Endometrial microvascular endothelial cells (primary cell): Measurements from ENCODE around the gene UTF1. TPM values are rescaled to one million over a fixed set of nuclear protein-coding genes. Genes with fewer than 3 reads are reported as not detected.

Experiments used
- in situ Hi-C: cut with HindIII; loops from 2 replicates; pipeline ENCODE4 v1.10.0; 2017; ENCODE audit warnings: low sequenced_read_pairs, low pct_unique_long_range_greater_than_20kb; ENCODE audit errors: inconsistent ontology term
- total RNA-seq: library from RNA; depleted of rRNA; stranded (reverse); fragments of >200 nt; gene quantifications from one replicate; pipeline ENCODE4 v1.2.3, GENCODE V29; 2015; ENCODE audit errors: inconsistent ontology term

Gene UTF1
- total RNA-seq, 1 donor from 2014 or later, result not detected

GRCh38 chr10:133270773-133271297, 40.8 kb downstream of the UTF1 start:
- in situ Hi-C loops, result no loop called here

GRCh38 chr10:133271521-133272300, 41.7 kb downstream of the UTF1 start:
- in situ Hi-C loops, result no loop called here

- in situ Hi-C loops, result no loop called here
Measured at GRCh38 chr10:133272301-133272963, 42.4 kb downstream of the UTF1 start.

GRCh38 chr10:133272964-133273420, 43.0 kb downstream of the UTF1 start:
- in situ Hi-C loops, result no loop called here

- in situ Hi-C loops, result no loop called here
Measured at GRCh38 chr10:133273534-133274143, 43.6 kb downstream of the UTF1 start.

GRCh38 chr10:133274751-133275683, 45.0 kb downstream of the UTF1 start:
- in situ Hi-C loops, result no loop called here

GRCh38 chr10:133275684-133276092, 45.7 kb downstream of the UTF1 start:
- in situ Hi-C loops, result no loop called here

- in situ Hi-C loops, result no loop called here
Measured at GRCh38 chr10:133276100-133276434, 46.0 kb downstream of the UTF1 start.

GRCh38 chr10:133276435-133277201, 46.6 kb downstream of the UTF1 start, which contains the start of gene ADAM8:
TSS of gene ADAM8 (minus strand) at chr10:133276868. CDS start at chr10:133276817, 51 bp downstream.
- in situ Hi-C loops, result no loop called here

GRCh38 chr10:133277277-133277992, 47.4 kb downstream of the UTF1 start:
- in situ Hi-C loops, result no loop called here

- in situ Hi-C loops, result no loop called here
Measured at GRCh38 chr10:133277993-133278576, 48.1 kb downstream of the UTF1 start.

GRCh38 chr10:133278577-133279265, 48.7 kb downstream of the UTF1 start:
- in situ Hi-C loops, result no loop called here

- in situ Hi-C loops, result no loop called here
Measured at GRCh38 chr10:133279326-133280226, 49.6 kb downstream of the UTF1 start.

- in situ Hi-C loops, result no loop called here
Measured at GRCh38 chr10:133280391-133281059, 50.5 kb downstream of the UTF1 start.

- in situ Hi-C loops, result no loop called here
Measured at GRCh38 chr10:133281084-133281483, 51.1 kb downstream of the UTF1 start.
